Ishikawa (cell line): ENCODE results near the gene CDK16.

ENCODE experiments used
- CEBPB ChIP-seq: IDR thresholded peaks from 2 replicates; pipeline ENCODE4 v1.6.1; 2012
- CREB1 ChIP-seq: IDR thresholded peaks from 2 replicates; pipeline ENCODE4 v1.6.1; 2012; ENCODE audit warnings: low read depth
- EGR1 ChIP-seq: IDR thresholded peaks from 2 replicates; pipeline ENCODE4 v1.6.1; 2012
- EP300 ChIP-seq: IDR thresholded peaks from 2 replicates; pipeline ENCODE4 v1.6.1; 2012; ENCODE audit warnings: borderline replicate concordance
- FOXM1 ChIP-seq: IDR thresholded peaks from 2 replicates; pipeline ENCODE4 v1.6.1; 2012; ENCODE audit warnings: low read depth, borderline replicate concordance
- NFIC ChIP-seq: IDR thresholded peaks from 2 replicates; pipeline ENCODE4 v1.6.1; 2012
- RAD21 ChIP-seq: IDR thresholded peaks from 2 replicates; pipeline ENCODE4 v1.6.1; 2012; ENCODE audit warnings: low read depth
- TAF1 ChIP-seq: IDR thresholded peaks from 2 replicates; pipeline ENCODE4 v1.6.1; 2012; ENCODE audit warnings: low read depth, mild to moderate bottlenecking
- TCF12 ChIP-seq: IDR thresholded peaks from 2 replicates; pipeline ENCODE4 v1.6.1; 2012; ENCODE audit warnings: low read depth
- TEAD4 ChIP-seq: IDR thresholded peaks from 2 replicates; pipeline ENCODE4 v1.6.1; 2012
- YY1 ChIP-seq: IDR thresholded peaks from 2 replicates; pipeline ENCODE4 v1.6.1; 2012; ENCODE audit warnings: low read depth
- ZBTB7A ChIP-seq: IDR thresholded peaks from 2 replicates; pipeline ENCODE4 v1.6.1; 2012; ENCODE audit warnings: low read depth
- TF ChIP-seq, protein P1 (sequence below): IDR thresholded peaks from 2 replicates; pipeline ENCODE4 v1.6.1; 2012
- TF ChIP-seq, protein P2 (sequence below): IDR thresholded peaks from 2 replicates; pipeline ENCODE4 v1.6.1; 2012
- TF ChIP-seq, protein P3 (sequence below): IDR thresholded peaks from 2 replicates; pipeline ENCODE4 v1.6.1; 2012; ENCODE audit warnings: low read depth, mild to moderate bottlenecking

CDK16 gene

DNA sequence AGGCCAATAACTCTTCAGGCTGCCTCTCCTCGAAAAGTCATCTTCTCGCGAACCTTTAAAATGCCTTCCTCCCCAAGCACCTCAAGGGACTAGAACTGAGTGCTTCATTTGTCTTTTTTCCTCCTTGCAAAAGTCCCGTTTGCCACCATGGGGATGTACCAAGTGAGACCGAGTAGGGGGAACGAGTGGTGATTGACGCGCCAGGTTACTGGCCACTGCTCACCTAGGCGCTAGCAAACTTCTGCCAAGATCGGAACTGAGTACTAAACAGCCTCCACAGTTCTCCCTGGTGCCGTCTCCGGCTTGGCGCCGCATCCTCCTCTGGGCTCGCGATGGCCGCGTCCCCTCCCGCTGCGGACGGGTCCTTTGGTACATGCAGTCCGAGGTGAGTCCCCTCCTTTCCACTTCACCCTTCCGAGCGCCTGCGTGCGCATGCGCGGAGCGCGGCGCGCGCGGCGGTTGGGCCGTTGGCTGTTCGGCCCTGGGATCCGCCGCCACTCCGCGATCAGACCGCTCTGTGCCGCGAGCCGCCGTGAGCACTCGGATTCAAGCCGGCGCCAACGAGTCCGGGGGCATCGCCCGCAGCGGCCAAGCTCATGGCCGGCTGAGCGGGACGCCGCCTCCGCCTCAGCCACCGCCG is at the start of gene CDK16:
TSS of gene CDK16 (plus strand) at position 402 of the 640 bp plus-strand sequence. CDS start 4,877 bp downstream, outside the sequence.
- no peak for TF ChIP-seq CREB1
- TF ChIP-seq TAF1 = peak; percentile 63
- TF ChIP-seq, protein P1, sequence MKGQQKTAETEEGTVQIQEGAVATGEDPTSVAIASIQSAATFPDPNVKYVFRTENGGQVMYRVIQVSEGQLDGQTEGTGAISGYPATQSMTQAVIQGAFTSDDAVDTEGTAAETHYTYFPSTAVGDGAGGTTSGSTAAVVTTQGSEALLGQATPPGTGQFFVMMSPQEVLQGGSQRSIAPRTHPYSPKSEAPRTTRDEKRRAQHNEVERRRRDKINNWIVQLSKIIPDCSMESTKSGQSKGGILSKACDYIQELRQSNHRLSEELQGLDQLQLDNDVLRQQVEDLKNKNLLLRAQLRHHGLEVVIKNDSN = no peak
- no peak for TF ChIP-seq TEAD4
- TF ChIP-seq, protein P2, sequence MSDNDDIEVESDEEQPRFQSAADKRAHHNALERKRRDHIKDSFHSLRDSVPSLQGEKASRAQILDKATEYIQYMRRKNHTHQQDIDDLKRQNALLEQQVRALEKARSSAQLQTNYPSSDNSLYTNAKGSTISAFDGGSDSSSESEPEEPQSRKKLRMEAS = no peak
- no peak for TF ChIP-seq YY1

DNA sequence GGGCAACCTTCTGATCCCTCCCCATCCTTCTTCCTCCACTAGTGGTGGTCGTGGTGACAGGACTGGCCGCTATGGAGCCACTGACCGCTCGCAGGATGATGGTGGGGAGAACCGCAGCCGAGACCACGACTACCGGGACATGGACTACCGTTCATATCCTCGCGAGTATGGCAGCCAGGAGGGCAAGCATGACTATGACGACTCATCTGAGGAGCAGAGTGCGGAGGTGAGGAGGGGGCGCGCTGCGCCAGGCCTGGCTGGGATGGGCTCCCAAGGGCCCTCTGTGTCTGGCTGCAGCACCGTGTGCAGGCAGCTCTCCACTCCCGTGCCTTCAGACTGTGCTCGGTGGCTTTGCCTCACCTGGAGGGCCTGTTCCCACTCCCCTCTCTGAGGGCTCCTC is 49.2 kb upstream of the CDK16 start:
- TF ChIP-seq ZBTB7A (no peak), CEBPB (no peak), TAF1 (no peak), TEAD4 (no peak), EGR1 (no peak), YY1 (no peak), TCF12 (no peak), RAD21 (no peak), CREB1 (no peak), NFIC (no peak), EP300 (no peak), FOXM1 (no peak)
- TF ChIP-seq, protein P3, sequence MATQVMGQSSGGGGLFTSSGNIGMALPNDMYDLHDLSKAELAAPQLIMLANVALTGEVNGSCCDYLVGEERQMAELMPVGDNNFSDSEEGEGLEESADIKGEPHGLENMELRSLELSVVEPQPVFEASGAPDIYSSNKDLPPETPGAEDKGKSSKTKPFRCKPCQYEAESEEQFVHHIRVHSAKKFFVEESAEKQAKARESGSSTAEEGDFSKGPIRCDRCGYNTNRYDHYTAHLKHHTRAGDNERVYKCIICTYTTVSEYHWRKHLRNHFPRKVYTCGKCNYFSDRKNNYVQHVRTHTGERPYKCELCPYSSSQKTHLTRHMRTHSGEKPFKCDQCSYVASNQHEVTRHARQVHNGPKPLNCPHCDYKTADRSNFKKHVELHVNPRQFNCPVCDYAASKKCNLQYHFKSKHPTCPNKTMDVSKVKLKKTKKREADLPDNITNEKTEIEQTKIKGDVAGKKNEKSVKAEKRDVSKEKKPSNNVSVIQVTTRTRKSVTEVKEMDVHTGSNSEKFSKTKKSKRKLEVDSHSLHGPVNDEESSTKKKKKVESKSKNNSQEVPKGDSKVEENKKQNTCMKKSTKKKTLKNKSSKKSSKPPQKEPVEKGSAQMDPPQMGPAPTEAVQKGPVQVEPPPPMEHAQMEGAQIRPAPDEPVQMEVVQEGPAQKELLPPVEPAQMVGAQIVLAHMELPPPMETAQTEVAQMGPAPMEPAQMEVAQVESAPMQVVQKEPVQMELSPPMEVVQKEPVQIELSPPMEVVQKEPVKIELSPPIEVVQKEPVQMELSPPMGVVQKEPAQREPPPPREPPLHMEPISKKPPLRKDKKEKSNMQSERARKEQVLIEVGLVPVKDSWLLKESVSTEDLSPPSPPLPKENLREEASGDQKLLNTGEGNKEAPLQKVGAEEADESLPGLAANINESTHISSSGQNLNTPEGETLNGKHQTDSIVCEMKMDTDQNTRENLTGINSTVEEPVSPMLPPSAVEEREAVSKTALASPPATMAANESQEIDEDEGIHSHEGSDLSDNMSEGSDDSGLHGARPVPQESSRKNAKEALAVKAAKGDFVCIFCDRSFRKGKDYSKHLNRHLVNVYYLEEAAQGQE = no peak
- TF ChIP-seq, protein P2 = no peak
- TF ChIP-seq, protein P1 = no peak

DNA sequence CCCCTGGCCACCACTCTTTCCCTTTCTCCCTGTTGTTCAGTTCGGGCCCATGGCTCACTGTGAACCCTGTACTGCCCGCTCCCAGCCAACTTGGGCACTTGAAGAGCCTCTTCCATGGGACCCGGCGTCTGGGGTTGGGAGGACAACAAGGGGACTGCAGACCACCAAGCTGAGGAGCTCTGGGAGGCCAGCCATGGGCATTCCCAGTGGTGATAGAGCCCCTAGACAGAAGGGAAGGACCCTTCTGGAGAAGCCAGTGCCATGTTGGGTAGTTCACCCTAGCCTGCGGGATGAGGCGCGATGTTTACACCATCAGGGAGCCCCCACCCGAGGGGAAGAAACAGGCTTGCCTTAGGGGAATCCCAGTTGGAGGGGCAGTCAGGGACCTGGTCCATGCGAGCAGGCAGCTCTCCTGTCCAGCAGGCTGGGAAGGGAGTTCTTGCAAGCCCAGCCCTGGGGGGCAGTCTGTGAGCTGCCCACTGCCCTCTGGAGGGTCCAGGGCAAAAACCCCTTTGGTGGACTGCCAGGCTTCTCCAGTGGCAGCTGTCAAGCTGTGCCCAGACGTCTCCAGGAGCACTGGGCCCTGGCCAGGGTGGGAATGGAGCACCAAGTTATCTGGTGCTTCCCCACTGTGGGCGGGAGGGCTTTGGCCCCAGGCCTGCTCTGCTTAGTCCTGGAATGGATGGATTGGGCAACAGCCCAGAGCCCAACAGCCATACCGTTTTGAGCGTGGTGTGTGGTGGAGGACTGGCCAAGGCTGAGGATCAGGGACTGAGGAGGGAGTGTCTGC is 48.6 kb upstream of the CDK16 start:
- TF ChIP-seq, protein P1 = no peak

DNA sequence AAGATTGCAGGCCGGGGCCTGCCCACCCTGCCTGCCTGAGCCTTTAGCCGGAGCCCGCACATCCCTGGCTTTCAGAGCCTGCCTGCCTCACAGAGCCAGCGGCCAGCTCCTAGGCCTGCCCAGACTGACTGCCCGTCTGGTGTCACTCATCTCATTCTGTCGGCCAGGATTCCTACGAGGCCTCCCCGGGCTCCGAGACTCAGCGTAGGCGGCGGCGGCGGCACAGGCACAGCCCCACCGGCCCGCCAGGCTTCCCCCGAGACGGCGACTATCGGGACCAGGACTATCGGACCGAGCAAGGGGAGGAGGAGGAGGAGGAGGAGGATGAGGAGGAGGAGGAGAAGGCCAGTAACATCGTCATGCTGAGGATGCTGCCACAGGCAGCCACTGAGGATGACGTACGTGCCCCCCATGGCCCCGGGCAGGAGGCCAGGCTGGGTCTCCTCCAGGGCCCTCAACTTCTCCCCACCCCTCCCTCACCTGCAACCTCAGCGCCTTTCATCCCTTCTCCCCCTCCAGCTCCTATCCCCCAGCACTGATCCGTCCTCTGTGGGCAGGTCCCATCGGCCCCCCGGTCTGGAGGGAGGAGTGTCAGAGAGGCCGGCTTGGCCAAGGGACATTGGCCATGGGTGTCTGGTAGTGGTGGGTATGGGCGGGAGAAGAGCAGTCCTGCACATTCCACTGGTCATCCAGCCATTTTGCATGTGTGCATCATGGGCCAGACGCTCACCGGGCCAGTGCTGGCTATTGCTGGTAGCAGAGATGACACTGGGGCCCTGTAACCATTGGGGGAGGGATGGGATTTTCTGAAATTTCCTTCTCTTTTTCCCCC is 47.4 kb upstream of the CDK16 start:
- TF ChIP-seq TAF1 = no peak
- TF ChIP-seq, protein P1 = no peak
- no peak for TF ChIP-seq CREB1

DNA sequence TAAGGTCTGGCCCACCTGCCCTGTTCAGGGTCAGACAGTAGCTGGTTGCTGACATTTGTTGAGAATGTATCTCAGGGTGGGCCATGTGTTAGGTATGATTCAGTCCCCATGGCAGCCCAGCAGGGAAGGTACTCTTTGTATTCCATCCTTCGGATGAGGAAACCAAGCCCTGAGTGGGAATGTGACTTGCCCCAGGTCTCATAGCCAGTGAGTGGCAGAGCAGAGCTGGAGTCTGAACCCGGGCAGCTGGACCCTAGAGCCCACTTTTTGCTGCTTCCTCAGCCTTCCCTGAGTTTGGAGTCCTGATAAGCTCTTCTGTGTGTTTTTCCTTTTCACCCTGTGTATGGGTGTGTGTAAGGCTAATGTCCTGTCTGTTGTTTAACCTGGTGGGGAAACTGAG is 46.5 kb upstream of the CDK16 start:
- no peak for TF ChIP-seq TAF1
- no peak for TF ChIP-seq NFIC
- TF ChIP-seq EP300 = no peak
- no peak for TF ChIP-seq TCF12
- no peak for TF ChIP-seq FOXM1
- TF ChIP-seq, protein P3 = no peak
- TF ChIP-seq ZBTB7A = no peak
- no peak for TF ChIP-seq RAD21
- TF ChIP-seq, protein P2 = no peak
- no peak for TF ChIP-seq YY1
- no peak for TF ChIP-seq EGR1
- no peak for TF ChIP-seq TEAD4
- TF ChIP-seq, protein P1 = no peak
- no peak for TF ChIP-seq CREB1
- no peak for TF ChIP-seq CEBPB
